ENCODE measurements around the gene PKNOX2.

DNA sequence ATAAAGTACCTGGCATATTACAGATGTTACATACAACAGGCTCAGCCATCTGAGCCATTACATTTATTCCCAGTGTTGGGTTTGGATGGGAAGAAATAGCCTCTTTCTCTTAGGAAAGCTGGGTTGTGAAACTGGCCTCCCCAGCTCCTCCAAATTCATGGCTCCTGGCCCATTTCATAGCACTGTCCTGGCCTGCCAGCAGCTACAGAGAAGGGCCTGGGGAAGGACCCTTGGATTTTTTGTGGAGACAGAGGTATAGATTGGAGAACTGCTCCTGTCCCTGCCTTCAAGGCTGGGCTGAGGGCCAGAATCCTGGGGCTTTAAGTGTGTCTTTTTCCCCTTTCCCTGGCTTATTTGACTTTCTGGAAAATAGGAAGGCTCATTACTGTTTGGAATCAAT lies 18.0 kb downstream of the PKNOX2 start:
- TF ChIP-seq, protein P1, sequence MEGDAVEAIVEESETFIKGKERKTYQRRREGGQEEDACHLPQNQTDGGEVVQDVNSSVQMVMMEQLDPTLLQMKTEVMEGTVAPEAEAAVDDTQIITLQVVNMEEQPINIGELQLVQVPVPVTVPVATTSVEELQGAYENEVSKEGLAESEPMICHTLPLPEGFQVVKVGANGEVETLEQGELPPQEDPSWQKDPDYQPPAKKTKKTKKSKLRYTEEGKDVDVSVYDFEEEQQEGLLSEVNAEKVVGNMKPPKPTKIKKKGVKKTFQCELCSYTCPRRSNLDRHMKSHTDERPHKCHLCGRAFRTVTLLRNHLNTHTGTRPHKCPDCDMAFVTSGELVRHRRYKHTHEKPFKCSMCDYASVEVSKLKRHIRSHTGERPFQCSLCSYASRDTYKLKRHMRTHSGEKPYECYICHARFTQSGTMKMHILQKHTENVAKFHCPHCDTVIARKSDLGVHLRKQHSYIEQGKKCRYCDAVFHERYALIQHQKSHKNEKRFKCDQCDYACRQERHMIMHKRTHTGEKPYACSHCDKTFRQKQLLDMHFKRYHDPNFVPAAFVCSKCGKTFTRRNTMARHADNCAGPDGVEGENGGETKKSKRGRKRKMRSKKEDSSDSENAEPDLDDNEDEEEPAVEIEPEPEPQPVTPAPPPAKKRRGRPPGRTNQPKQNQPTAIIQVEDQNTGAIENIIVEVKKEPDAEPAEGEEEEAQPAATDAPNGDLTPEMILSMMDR (conservative IDR thresholded peaks at IDR 0.05 in 1 of 2, IDR thresholded peaks at IDR 0.05 in 1 of 2; ENCODE audit: extremely low read depth in 1 of 2, insufficient read depth in 1 of 2, low read depth in 1 of 2, low read length in 2 of 2): no peak
- TF ChIP-seq EZH2 (IDR thresholded peaks at IDR 0.05; ENCODE audit: borderline replicate concordance, low read length): no peak
